WTC11 (cell line): ENCODE results near the gene ADAMTS8. TPM values are rescaled to one million over a fixed set of nuclear protein-coding genes. Genes with fewer than 3 reads are reported as not detected.
A peak's percentile ranks its signal among the peaks of the same experiment; 100 is the strongest.

ENCODE experiments used
- ATAC-seq: fragments of 200-7000 bp; cut with Tn5 transposase; 2 replicates; pipeline ENCODE4 v1.10.0; 2021; ENCODE audit warnings: mild to moderate bottlenecking, moderate library complexity
- CTCF ChIA-PET: fragments of 300-600 bp; sonication (Branson Sonifier 250); formaldehyde crosslinking; loops from one replicate; lab custom pipeline; 2021; ENCODE audit warnings: antibody characterized with exemption; lab: Charles Lee
- POLR2A ChIA-PET: fragments of 350-600 bp; sonication (Branson Sonifier 250); formaldehyde crosslinking; loops from one replicate; lab custom pipeline; 2021; ENCODE audit warnings: antibody characterized with exemption; lab: Charles Lee
- DNase-seq: peaks from one replicate; pipeline ENCODE4 v3.0.0; 2021; ENCODE audit warnings: low spot score
- H3K27ac Mint-ChIP-seq: 2 replicates; pipeline ENCODE4 v1.8.0; 2021; ENCODE audit warnings: mixed read lengths
- H3K27me3 Mint-ChIP-seq: 2 replicates; pipeline ENCODE4 v1.8.0; 2021; ENCODE audit warnings: low read depth, mild to moderate bottlenecking, moderate library complexity, mixed read lengths
- H3K36me3 Mint-ChIP-seq: 2 replicates; pipeline ENCODE4 v1.8.0; 2021; ENCODE audit warnings: mixed read lengths
- H3K4me1 Mint-ChIP-seq: 2 replicates; pipeline ENCODE4 v1.8.0; 2022; ENCODE audit warnings: mixed read lengths
- H3K4me3 Mint-ChIP-seq: 2 replicates; pipeline ENCODE4 v1.8.0; 2021; ENCODE audit warnings: mild to moderate bottlenecking, moderate library complexity, mixed read lengths
- H3K9me3 Mint-ChIP-seq: 2 replicates; pipeline ENCODE4 v1.8.0; 2021; ENCODE audit warnings: mixed read lengths
- CREM ChIP-seq: sonication (generic); formaldehyde crosslinking; IDR thresholded peaks from 2 replicates; pipeline ENCODE4 v1.8.1; 2022; ENCODE audit warnings: mild to moderate bottlenecking, missing genetic modification reagents, moderate library complexity
- ESRRA ChIP-seq: sonication (generic); formaldehyde crosslinking; IDR thresholded peaks from 2 replicates; pipeline ENCODE4 v1.8.1; 2022; ENCODE audit warnings: mild to moderate bottlenecking, missing genetic modification reagents, borderline replicate concordance
- GRHL2 ChIP-seq: fragments of 250-450 bp; sonication (Bioruptor Pico); IDR thresholded peaks from 2 replicates; pipeline ENCODE4 v1.8.0; 2022; ENCODE audit warnings: mild to moderate bottlenecking, moderate library complexity; ENCODE audit not compliant: insufficient replicate concordance, severe bottlenecking
- IRF2 ChIP-seq: sonication (generic); formaldehyde crosslinking; IDR thresholded peaks from 2 replicates; pipeline ENCODE4 v1.8.0; 2022; ENCODE audit warnings: low read depth, missing genetic modification reagents, borderline replicate concordance
- JAZF1 ChIP-seq: fragments of 250-450 bp; sonication (Bioruptor Pico); IDR thresholded peaks from 2 replicates; pipeline ENCODE4 v1.9.0; 2021; ENCODE audit warnings: moderate library complexity, mild to moderate bottlenecking, inconsistent platforms
- JUN ChIP-seq: sonication (generic); formaldehyde crosslinking; IDR thresholded peaks from 2 replicates; pipeline ENCODE4 v1.8.0; 2023; ENCODE audit warnings: mild to moderate bottlenecking, missing genetic modification reagents
- NFE2L1 ChIP-seq: sonication (generic); formaldehyde crosslinking; IDR thresholded peaks from 2 replicates; pipeline ENCODE4 v1.8.1; 2023; ENCODE audit warnings: missing genetic modification reagents
- NR1H2 ChIP-seq: sonication (generic); formaldehyde crosslinking; IDR thresholded peaks from 2 replicates; pipeline ENCODE4 v1.9.0; 2021; ENCODE audit warnings: mild to moderate bottlenecking, moderate library complexity, missing genetic modification reagents
- NR3C1 ChIP-seq: sonication (generic); formaldehyde crosslinking; conservative IDR thresholded peaks from 2 replicates; pipeline ENCODE4 v1.8.1; 2023; ENCODE audit warnings: low read depth, mild to moderate bottlenecking, missing genetic modification reagents
- SP1 ChIP-seq: sonication (generic); formaldehyde crosslinking; conservative IDR thresholded peaks from 2 replicates; pipeline ENCODE4 v1.8.1; 2022; ENCODE audit warnings: missing genetic modification reagents
- TEAD1 ChIP-seq: sonication (generic); formaldehyde crosslinking; IDR thresholded peaks from 2 replicates; pipeline ENCODE4 v1.8.0; 2022; ENCODE audit warnings: mild to moderate bottlenecking, missing genetic modification reagents
- ZBTB21 ChIP-seq: sonication (generic); formaldehyde crosslinking; IDR thresholded peaks from 2 replicates; pipeline ENCODE4 v1.8.1; 2023; ENCODE audit warnings: mild to moderate bottlenecking, missing genetic modification reagents, borderline replicate concordance
- ZNF138 ChIP-seq: sonication (generic); formaldehyde crosslinking; conservative IDR thresholded peaks from 2 replicates; pipeline ENCODE4 v1.8.1; 2022; ENCODE audit warnings: mild to moderate bottlenecking, moderate library complexity, missing genetic modification reagents
- ZNF263 ChIP-seq: sonication (generic); formaldehyde crosslinking; IDR thresholded peaks from 2 replicates; pipeline ENCODE4 v1.8.1; 2022; ENCODE audit warnings: low read depth, mild to moderate bottlenecking, moderate library complexity, missing genetic modification reagents
- ZNF317 ChIP-seq: sonication (generic); formaldehyde crosslinking; IDR thresholded peaks from 2 replicates; pipeline ENCODE4 v1.8.1; 2023; ENCODE audit warnings: low read depth, mild to moderate bottlenecking, moderate library complexity, missing genetic modification reagents, borderline replicate concordance
- ZNF416 ChIP-seq: fragments of 250-450 bp; sonication (Bioruptor Pico); IDR thresholded peaks from 2 replicates; pipeline ENCODE4 v1.9.0; 2021; ENCODE audit warnings: mild to moderate bottlenecking, inconsistent platforms
- total RNA-seq: library from RNA; stranded (reverse); gene quantifications from 3 replicates; pipeline ENCODE4 v1.2.3, GENCODE V29; 2021
- TF ChIP-seq, protein P1 (sequence below): sonication (generic); formaldehyde crosslinking; conservative IDR thresholded peaks from 2 replicates; pipeline ENCODE4 v1.8.1; 2023; ENCODE audit warnings: mild to moderate bottlenecking, low read depth, missing genetic modification reagents, moderate library complexity
- TF ChIP-seq, protein P2 (sequence below): sonication (generic); formaldehyde crosslinking; IDR thresholded peaks from 2 replicates; pipeline ENCODE4 v1.8.1; 2023; ENCODE audit warnings: mild to moderate bottlenecking, missing genetic modification reagents, moderate library complexity
- TF ChIP-seq, protein P3 (sequence below): sonication (generic); formaldehyde crosslinking; IDR thresholded peaks from 2 replicates; pipeline ENCODE4 v1.8.1; 2022; ENCODE audit warnings: low read depth, mild to moderate bottlenecking, moderate library complexity, missing genetic modification reagents, borderline replicate concordance
- TF ChIP-seq, protein P4 (sequence below): sonication (generic); formaldehyde crosslinking; IDR thresholded peaks from 2 replicates; pipeline ENCODE4 v1.8.1; 2023; ENCODE audit warnings: mild to moderate bottlenecking, missing genetic modification reagents
- TF ChIP-seq, protein P5 (sequence below): fragments of 250-450 bp; sonication (Bioruptor Pico); IDR thresholded peaks from 2 replicates; pipeline ENCODE4 v1.9.0; 2021; ENCODE audit warnings: mild to moderate bottlenecking
- TF ChIP-seq, protein P6 (sequence below): sonication (generic); formaldehyde crosslinking; IDR thresholded peaks from 2 replicates; pipeline ENCODE4 v1.8.0; 2022; ENCODE audit warnings: missing genetic modification reagents

The ADAMTS8 gene
- total RNA-seq, 1 experiment from 2014 or later, result 9.9 TPM

DNA sequence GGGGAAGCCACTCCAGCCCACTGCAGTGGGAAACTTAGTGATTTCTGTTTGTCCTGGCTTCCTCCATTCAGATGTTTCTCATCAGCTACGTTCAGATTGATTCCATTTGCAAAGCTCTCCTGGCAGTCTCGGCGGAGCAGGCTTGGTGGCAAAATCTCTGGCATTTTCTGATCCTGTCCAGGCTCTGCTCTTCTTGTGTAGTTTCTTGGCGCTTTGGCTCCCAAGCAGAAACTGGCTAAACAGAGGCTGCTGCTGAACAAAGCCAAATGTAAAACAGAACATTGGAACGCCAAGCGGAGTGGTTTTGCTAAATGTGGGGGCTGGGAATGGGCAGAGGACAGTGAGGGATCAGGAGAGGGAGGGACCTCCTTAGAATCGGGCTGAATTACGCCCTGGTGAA is 36.7 kb downstream of the ADAMTS8 start (continued):
- TF ChIP-seq, protein P1, sequence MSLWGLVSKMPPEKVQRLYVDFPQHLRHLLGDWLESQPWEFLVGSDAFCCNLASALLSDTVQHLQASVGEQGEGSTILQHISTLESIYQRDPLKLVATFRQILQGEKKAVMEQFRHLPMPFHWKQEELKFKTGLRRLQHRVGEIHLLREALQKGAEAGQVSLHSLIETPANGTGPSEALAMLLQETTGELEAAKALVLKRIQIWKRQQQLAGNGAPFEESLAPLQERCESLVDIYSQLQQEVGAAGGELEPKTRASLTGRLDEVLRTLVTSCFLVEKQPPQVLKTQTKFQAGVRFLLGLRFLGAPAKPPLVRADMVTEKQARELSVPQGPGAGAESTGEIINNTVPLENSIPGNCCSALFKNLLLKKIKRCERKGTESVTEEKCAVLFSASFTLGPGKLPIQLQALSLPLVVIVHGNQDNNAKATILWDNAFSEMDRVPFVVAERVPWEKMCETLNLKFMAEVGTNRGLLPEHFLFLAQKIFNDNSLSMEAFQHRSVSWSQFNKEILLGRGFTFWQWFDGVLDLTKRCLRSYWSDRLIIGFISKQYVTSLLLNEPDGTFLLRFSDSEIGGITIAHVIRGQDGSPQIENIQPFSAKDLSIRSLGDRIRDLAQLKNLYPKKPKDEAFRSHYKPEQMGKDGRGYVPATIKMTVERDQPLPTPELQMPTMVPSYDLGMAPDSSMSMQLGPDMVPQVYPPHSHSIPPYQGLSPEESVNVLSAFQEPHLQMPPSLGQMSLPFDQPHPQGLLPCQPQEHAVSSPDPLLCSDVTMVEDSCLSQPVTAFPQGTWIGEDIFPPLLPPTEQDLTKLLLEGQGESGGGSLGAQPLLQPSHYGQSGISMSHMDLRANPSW (CRISPR knock-in tag), result no peak
- TF ChIP-seq ZBTB21 (CRISPR knock-in tag), result no peak

DNA sequence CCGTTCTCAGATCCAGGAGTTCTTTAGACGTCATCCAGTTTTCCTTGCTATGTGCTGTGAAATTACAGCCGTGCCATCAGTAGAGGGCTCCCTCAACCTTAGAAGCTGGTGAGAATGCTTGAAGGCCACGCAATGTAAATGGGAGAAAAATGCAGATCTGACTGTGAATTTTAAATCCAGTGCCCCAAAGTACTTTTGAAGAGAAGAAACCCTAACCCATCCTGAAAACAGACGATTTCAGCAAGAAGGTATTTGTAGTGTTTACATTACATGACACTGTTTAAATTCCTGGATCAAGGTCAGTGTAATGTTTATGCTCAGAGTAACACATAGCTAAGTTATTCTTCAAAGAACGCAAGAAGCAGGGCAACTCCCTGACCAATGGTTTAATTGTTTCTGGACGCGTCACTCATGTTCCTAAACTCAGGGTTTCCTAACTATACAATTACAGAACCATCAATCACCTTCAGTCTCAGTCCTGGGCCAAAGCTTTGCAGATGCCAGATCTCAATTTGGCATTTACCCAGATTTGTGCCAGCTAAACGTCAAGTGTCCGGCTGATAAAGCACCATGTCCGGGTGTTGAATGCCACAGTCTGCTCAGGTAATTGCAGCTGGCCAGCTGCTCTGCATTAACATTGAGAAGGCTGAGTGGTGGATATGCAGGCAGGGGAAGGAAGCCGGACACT is 38.2 kb downstream of the ADAMTS8 start:
- Mint-ChIP-seq H3K9me3 (no peaks in the 10 kb centered on the region), H3K4me1 (peaks cover 48% of the 10 kb centered on the region), H3K27ac (no peak overlapping the region), H3K27me3 (peaks cover 18% of the 10 kb centered on the region), H3K4me3 (no peak overlapping the region), H3K36me3 (no peaks in the 10 kb centered on the region)
- ChIA-PET CTCF (interaction anchor here (0.6 to 2.0 kb wide), 11 partner anchors 8 to 472 kb away, joined by 3 to 12 read pairs (median 4); partner anchors contain the start of genes ADAMTS8 and ZBTB44), POLR2A (no interaction called here)
- DNase-seq (no peak), ATAC-seq (peak; percentile 82)
- TF ChIP-seq GRHL2 (no peak), TEAD1 (CRISPR knock-in tag) (no peak)

DNA sequence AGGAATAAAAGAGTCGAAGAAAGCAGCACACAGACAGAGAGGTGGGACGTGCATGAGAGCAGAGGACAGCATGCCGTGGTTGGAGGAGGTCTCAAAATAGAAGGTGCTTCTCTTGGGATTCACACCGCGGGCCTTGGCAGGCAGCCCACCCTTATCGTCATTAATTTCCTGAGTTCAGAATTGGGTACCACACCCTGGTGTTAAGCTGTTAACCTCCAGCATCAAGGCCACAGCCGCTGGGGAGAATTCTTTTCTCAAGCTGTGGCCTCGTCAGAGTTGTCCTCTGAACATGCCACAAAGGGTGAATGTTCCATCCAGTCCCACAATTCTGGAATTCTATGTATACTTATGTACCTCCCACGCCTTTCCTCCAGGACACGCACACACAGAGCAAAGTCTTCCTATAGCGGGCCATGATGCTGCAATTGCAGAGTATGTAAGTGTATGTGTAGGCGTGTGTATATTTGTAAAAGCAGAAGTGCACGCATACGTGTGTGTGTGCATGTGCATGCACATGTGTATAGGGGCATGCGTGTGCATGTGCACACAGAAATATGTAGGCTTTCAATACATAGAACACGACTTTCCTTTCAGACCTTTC is 39.0 kb downstream of the ADAMTS8 start:
- Mint-ChIP-seq H3K9me3 (no peaks in the 10 kb centered on the region), H3K36me3 (no peaks in the 10 kb centered on the region), H3K4me1 (peaks cover 56% of the 10 kb centered on the region), H3K27ac (no peak overlapping the region), H3K27me3 (peaks cover 15% of the 10 kb centered on the region), H3K4me3 (no peak overlapping the region)
- ChIA-PET POLR2A (no interaction called here), CTCF (interaction anchor here (0.7 to 2.0 kb wide), 10 partner anchors 9 to 177 kb away, joined by 3 to 12 read pairs (median 4); partner anchors contain the start of gene ADAMTS8)
- TF ChIP-seq, protein P2, sequence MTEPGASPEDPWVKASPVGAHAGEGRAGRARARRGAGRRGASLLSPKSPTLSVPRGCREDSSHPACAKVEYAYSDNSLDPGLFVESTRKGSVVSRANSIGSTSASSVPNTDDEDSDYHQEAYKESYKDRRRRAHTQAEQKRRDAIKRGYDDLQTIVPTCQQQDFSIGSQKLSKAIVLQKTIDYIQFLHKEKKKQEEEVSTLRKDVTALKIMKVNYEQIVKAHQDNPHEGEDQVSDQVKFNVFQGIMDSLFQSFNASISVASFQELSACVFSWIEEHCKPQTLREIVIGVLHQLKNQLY (CRISPR knock-in tag), result no peak
- TF ChIP-seq NR1H2 (CRISPR knock-in tag), result no peak
- TF ChIP-seq GRHL2, result no peak
- no peak for TF ChIP-seq NR3C1 (CRISPR knock-in tag)
- no peak for TF ChIP-seq JAZF1 (CRISPR knock-in tag)
- TF ChIP-seq ZNF138 (CRISPR knock-in tag), result no peak
- no peak for TF ChIP-seq SP1 (CRISPR knock-in tag)
- TF ChIP-seq ZNF263 (CRISPR knock-in tag), result no peak
- TF ChIP-seq JUN, result no peak
- TF ChIP-seq, protein P3, sequence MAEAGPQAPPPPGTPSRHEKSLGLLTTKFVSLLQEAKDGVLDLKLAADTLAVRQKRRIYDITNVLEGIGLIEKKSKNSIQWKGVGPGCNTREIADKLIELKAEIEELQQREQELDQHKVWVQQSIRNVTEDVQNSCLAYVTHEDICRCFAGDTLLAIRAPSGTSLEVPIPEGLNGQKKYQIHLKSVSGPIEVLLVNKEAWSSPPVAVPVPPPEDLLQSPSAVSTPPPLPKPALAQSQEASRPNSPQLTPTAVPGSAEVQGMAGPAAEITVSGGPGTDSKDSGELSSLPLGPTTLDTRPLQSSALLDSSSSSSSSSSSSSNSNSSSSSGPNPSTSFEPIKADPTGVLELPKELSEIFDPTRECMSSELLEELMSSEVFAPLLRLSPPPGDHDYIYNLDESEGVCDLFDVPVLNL, result no peak
- TF ChIP-seq, protein P4, sequence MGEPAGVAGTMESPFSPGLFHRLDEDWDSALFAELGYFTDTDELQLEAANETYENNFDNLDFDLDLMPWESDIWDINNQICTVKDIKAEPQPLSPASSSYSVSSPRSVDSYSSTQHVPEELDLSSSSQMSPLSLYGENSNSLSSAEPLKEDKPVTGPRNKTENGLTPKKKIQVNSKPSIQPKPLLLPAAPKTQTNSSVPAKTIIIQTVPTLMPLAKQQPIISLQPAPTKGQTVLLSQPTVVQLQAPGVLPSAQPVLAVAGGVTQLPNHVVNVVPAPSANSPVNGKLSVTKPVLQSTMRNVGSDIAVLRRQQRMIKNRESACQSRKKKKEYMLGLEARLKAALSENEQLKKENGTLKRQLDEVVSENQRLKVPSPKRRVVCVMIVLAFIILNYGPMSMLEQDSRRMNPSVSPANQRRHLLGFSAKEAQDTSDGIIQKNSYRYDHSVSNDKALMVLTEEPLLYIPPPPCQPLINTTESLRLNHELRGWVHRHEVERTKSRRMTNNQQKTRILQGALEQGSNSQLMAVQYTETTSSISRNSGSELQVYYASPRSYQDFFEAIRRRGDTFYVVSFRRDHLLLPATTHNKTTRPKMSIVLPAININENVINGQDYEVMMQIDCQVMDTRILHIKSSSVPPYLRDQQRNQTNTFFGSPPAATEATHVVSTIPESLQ (CRISPR knock-in tag), result no peak
- TF ChIP-seq, protein P5, sequence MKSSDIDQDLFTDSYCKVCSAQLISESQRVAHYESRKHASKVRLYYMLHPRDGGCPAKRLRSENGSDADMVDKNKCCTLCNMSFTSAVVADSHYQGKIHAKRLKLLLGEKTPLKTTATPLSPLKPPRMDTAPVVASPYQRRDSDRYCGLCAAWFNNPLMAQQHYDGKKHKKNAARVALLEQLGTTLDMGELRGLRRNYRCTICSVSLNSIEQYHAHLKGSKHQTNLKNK (CRISPR knock-in tag), result no peak
- no peak for TF ChIP-seq NFE2L1 (CRISPR knock-in tag)
- no peak for TF ChIP-seq ZNF416 (CRISPR knock-in tag)
- TF ChIP-seq ZNF317, result no peak
- TF ChIP-seq CREM (CRISPR knock-in tag), result no peak
- TF ChIP-seq, protein P6, sequence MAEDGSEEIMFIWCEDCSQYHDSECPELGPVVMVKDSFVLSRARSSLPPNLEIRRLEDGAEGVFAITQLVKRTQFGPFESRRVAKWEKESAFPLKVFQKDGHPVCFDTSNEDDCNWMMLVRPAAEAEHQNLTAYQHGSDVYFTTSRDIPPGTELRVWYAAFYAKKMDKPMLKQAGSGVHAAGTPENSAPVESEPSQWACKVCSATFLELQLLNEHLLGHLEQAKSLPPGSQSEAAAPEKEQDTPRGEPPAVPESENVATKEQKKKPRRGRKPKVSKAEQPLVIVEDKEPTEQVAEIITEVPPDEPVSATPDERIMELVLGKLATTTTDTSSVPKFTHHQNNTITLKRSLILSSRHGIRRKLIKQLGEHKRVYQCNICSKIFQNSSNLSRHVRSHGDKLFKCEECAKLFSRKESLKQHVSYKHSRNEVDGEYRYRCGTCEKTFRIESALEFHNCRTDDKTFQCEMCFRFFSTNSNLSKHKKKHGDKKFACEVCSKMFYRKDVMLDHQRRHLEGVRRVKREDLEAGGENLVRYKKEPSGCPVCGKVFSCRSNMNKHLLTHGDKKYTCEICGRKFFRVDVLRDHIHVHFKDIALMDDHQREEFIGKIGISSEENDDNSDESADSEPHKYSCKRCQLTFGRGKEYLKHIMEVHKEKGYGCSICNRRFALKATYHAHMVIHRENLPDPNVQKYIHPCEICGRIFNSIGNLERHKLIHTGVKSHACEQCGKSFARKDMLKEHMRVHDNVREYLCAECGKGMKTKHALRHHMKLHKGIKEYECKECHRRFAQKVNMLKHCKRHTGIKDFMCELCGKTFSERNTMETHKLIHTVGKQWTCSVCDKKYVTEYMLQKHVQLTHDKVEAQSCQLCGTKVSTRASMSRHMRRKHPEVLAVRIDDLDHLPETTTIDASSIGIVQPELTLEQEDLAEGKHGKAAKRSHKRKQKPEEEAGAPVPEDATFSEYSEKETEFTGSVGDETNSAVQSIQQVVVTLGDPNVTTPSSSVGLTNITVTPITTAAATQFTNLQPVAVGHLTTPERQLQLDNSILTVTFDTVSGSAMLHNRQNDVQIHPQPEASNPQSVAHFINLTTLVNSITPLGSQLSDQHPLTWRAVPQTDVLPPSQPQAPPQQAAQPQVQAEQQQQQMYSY (CRISPR knock-in tag), result no peak
- no peak for TF ChIP-seq ESRRA (CRISPR knock-in tag)
- TF ChIP-seq IRF2, result no peak
- ATAC-seq, result no peak
- no peak for DNase-seq
